HepG2 (cell line): ENCODE results near the gene BCL11B. TPM values are rescaled to one million over a fixed set of nuclear protein-coding genes. Genes with fewer than 3 reads are reported as not detected.

ENCODE experiments used
- ATAC-seq: fragments of 200-7000 bp; cut with Tn5 transposase; 3 replicates; pipeline ENCODE4 v1.9.1; 2020; ENCODE audit warnings: mild to moderate bottlenecking, moderate library complexity
- BruUV-seq: library from RNA; stranded (reverse); fragments of 400-500 nt; replicated peaks from 2 replicates; lab custom pipeline; 2021; lab: Mats Ljungman, UMichigan
- CTCF ChIA-PET: fragments of 300-600 bp; formaldehyde crosslinking; extraction: SDS; loops from one replicate; lab custom pipeline; 2021; ENCODE audit warnings: low total read pairs, inconsistent platforms, low intra/inter-chr PET ratio; lab: Yijun Ruan, JAX
- POLR2A ChIA-PET: fragments of 350-600 bp; sonication (Branson Sonifier 250); formaldehyde crosslinking; loops from one replicate; lab custom pipeline; 2020; ENCODE audit warnings: antibody characterized with exemption, inconsistent platforms; lab: Yijun Ruan, JAX
- DNase-seq: peaks from one replicate; pipeline ENCODE4 v3.0.0-alpha.2; 2015; ENCODE audit warnings: low spot score
- FAIRE-seq: peaks from 3 replicates; lab custom pipeline; 2011; peaks lifted over from hg19 to GRCh38; lab: Jason Lieb, UNC
- H2AFZ ChIP-seq: one replicate; pipeline ENCODE4 v1.6.1; 2011; ENCODE audit warnings: low read length, inconsistent platforms
- H3K27ac ChIP-seq: fragments of 300-600 bp; 3 replicates; pipeline ENCODE4 v1.8.0; 2011; ENCODE audit warnings: mixed run types, mild to moderate bottlenecking, mixed read lengths, low read length, inconsistent platforms; ENCODE audit not compliant: insufficient read depth; ENCODE audit errors: extremely low read length
- H3K27me3 ChIP-seq, 2 experiments: fragments of 200-600 bp in 1 of 2; 2 replicates in 1 of 2; 3 replicates in 1 of 2; pipeline versions ENCODE4 v1.6.0 to v1.8.0; 2011; ENCODE audit warnings: low read length in 2 of 2, mild to moderate bottlenecking in 2 of 2, moderate library complexity in 2 of 2, inconsistent platforms in 1 of 2; ENCODE audit not compliant: insufficient read depth in 2 of 2, control insufficient read depth in 1 of 2
- H3K36me3 ChIP-seq, 2 experiments: fragments of 200-600 bp in 1 of 2; replicated peaks in 1 of 2; 2 replicates in 1 of 2; 3 replicates in 1 of 2; pipeline versions ENCODE4 v1.5.1 to v1.8.0; 2011; ENCODE audit warnings: low read length in 2 of 2, inconsistent platforms in 1 of 2; ENCODE audit not compliant: insufficient read depth in 2 of 2, control insufficient read depth in 1 of 2
- H3K4me1 ChIP-seq: 2 replicates; pipeline ENCODE4 v1.5.1; 2012; ENCODE audit warnings: low read length, inconsistent platforms; ENCODE audit not compliant: insufficient read depth
- H3K4me2 ChIP-seq: 2 replicates; pipeline ENCODE4 v1.6.0; 2011; ENCODE audit warnings: low read depth, low read length, inconsistent platforms
- H3K4me3 ChIP-seq, 3 experiments: fragments of 200-600 bp in 1 of 3; sonication (generic), shearing (Covaris generic) in 1 of 3; replicated peaks in 1 of 3; 2 replicates each; pipeline ENCODE4 v1.5.1; 2011 to 2016; ENCODE audit warnings: low read length in 3 of 3, inconsistent platforms in 2 of 3, low read depth in 2 of 3, mild to moderate bottlenecking in 2 of 3, control low read depth in 1 of 3, mixed read lengths in 1 of 3; ENCODE audit not compliant: insufficient read depth in 1 of 3
- H3K79me2 ChIP-seq: one replicate; pipeline ENCODE4 v1.6.1; 2011; ENCODE audit warnings: low read length, inconsistent platforms; ENCODE audit not compliant: insufficient read depth
- H3K9ac ChIP-seq: 2 replicates; pipeline ENCODE4 v1.6.0; 2011; ENCODE audit warnings: mild to moderate bottlenecking, low read depth, low read length, inconsistent platforms; ENCODE audit not compliant: insufficient read depth
- H3K9me3 ChIP-seq: 2 replicates; pipeline ENCODE4 v1.5.1; 2012; ENCODE audit warnings: mild to moderate bottlenecking, low read length
- H4K20me1 ChIP-seq: 2 replicates; pipeline ENCODE4 v1.6.0; 2011; ENCODE audit warnings: inconsistent platforms, mild to moderate bottlenecking, low read length, moderate library complexity; ENCODE audit not compliant: insufficient read depth
- SIN3B ChIP-seq: fragments of 150-350 bp; IDR thresholded peaks from 2 replicates; pipeline ENCODE4 v1.6.1; 2014; ENCODE audit warnings: low read length
- SP140L ChIP-seq: sonication (generic); formaldehyde crosslinking; IDR thresholded peaks from 2 replicates; pipeline ENCODE4 v1.4.0; 2020; ENCODE audit warnings: missing genetic modification reagents, borderline replicate concordance
- U2AF2 ChIP-seq: fragments of 200-400 bp; formaldehyde crosslinking; IDR thresholded peaks from 2 replicates; pipeline ENCODE4 v1.6.1; 2017; ENCODE audit warnings: low read depth, mild to moderate bottlenecking, low read length
- ZBTB20 ChIP-seq: sonication (generic); formaldehyde crosslinking; IDR thresholded peaks from 2 replicates; pipeline ENCODE4 v1.8.1; 2023; ENCODE audit warnings: missing genetic modification reagents, low read depth, mild to moderate bottlenecking, borderline replicate concordance
- ZNF503 ChIP-seq: sonication (generic); formaldehyde crosslinking; IDR thresholded peaks from 2 replicates; pipeline ENCODE4 v1.4.0; 2020; ENCODE audit warnings: missing genetic modification reagents
- WGBS: methylation state at CpG from one replicate; pipeline ENCODE4 v1.1.6; 2017; ENCODE audit warnings: low lambda C conversion rate; 5-methylcytosine and 5-hydroxymethylcytosine counted together
- in situ Hi-C: cut with HindIII; loops from 2 replicates; pipeline ENCODE4 v1.10.0; 2017; ENCODE audit warnings: low pct_unique_long_range_greater_than_20kb; ENCODE audit not compliant: extremely low pct_ligation_motif_present
- intact Hi-C: fragments of 100-400 bp; cut with micrococcal nuclease; formaldehyde crosslinking; loops from one replicate; pipeline ENCODE4 v1.10.0; 2022; ENCODE audit not compliant: unreplicated experiment
- polyA plus RNA-seq, 8 experiments: library from polyadenylated mRNA; depleted of rRNA in 3 of 8; stranded (reverse) in 7 of 8; unstranded in 1 of 8; fragments of >200 nt; fragmentation: Illumina TruSeq in 4 of 8; extraction: Trizol in 4 of 8; gene quantifications; 2 replicates each; pipeline versions ENCODE4 v1.2.1 to v1.2.3, GENCODE V29; 2011 to 2016; ENCODE audit warnings: low read depth in 4 of 8, missing spikeins in 1 of 8, mixed read lengths in 1 of 8; ENCODE audit not compliant: insufficient read depth in 1 of 8
- total RNA-seq, 5 experiments: library from RNA; depleted of rRNA; stranded (reverse); fragments of >200 nt; fragmentation: Illumina TruSeq; extraction: Trizol; gene quantifications; 2 replicates each; pipeline ENCODE4 v1.2.3, GENCODE V29; 2016; ENCODE audit warnings: low read depth in 1 of 5

The BCL11B gene
- total and polyA plus RNA-seq, 2 of the 13 experiments (the other 11 are each of a cell fraction or from before 2014, with no cell fraction given) = not detected

- BruUV-seq = no TSS peak
- ATAC-seq (no peak), FAIRE-seq (no peak), DNase-seq (no peak)
- WGBS = 48% methylated on average over 19 of the region's 19 CpGs
- in situ Hi-C loops = loop anchor here (10.0 to 25.0 kb wide), 3 partner anchors 144 to 1282 kb away; no protein-coding TSS in a partner anchor
- H3K79me2 ChIP-seq = no peaks in the 10 kb centered on the region
- no peak overlapping the region for H2AFZ ChIP-seq
- ChIA-PET CTCF (no interaction called here), POLR2A (no interaction called here)
- H3K27ac ChIP-seq = no peak overlapping the region
- H3K4me3 ChIP-seq = no peak overlapping the region
- no peaks in the 10 kb centered on the region for H3K9me3 ChIP-seq
- no peaks in the 10 kb centered on the region for H3K36me3 ChIP-seq
- no peak for TF ChIP-seq ZBTB20
- TF ChIP-seq SIN3B = no peak
- no peak for TF ChIP-seq SP140L (CRISPR knock-in tag)
- no peak for TF ChIP-seq U2AF2
- TF ChIP-seq ZNF503 (CRISPR knock-in tag) = no peak
- H3K9ac ChIP-seq = no peak overlapping the region
- intact Hi-C loops = loop anchor here (5.0 to 10.0 kb wide), 3 partner anchors 1132 to 1974 kb away; no protein-coding TSS in a partner anchor
- H3K4me1 ChIP-seq = peaks cover 26% of the 10 kb centered on the region
- H3K4me2 ChIP-seq = no peak overlapping the region
- H4K20me1 ChIP-seq = no peaks in the 10 kb centered on the region
- H3K27me3 ChIP-seq = peaks cover 8 to 55% of the 10 kb centered on the region in 2 experiments; a peak in 4 of 5 replicates
Observed at GRCh38 chr14:99268810-99269707, 2.9 kb downstream of the BCL11B start.
